ENCODE data around the gene HYI.

The HYI gene

DNA sequence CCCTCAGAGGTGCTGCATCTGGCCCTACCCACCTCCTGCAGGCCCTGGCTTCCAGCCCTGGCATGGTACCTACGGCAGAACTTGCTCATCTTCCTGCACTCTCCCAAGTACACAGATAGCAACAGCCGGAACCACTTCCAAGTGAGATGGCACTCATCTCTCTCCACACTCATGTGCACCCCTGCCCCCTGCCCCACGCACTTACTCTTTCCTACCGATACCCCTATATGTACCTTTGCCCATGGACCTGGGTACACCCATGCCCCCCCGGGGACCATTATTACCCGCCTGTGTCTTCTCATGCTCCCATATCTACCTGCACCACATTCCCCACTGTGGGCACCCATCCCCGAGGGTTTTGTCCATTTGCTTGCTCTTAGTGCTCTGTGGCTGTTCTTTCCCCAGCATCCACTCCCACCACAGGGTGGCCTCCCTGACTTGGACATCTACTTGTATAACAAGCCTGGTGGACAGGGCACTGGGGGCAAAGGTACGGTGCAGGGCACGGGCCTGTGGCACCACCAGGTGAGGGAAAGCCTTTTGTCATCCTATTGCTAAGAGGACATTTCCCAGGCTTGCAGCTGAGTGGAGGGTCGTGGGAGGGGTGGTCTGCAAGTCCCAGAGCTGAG is 14.7 kb downstream of the HYI start:
- no peak overlapping the region for H3K4me3 ChIP-seq (ENCODE audit: low read length)
- no peak for DNase-seq (ENCODE audit: low read depth)
- TF ChIP-seq, protein P1, sequence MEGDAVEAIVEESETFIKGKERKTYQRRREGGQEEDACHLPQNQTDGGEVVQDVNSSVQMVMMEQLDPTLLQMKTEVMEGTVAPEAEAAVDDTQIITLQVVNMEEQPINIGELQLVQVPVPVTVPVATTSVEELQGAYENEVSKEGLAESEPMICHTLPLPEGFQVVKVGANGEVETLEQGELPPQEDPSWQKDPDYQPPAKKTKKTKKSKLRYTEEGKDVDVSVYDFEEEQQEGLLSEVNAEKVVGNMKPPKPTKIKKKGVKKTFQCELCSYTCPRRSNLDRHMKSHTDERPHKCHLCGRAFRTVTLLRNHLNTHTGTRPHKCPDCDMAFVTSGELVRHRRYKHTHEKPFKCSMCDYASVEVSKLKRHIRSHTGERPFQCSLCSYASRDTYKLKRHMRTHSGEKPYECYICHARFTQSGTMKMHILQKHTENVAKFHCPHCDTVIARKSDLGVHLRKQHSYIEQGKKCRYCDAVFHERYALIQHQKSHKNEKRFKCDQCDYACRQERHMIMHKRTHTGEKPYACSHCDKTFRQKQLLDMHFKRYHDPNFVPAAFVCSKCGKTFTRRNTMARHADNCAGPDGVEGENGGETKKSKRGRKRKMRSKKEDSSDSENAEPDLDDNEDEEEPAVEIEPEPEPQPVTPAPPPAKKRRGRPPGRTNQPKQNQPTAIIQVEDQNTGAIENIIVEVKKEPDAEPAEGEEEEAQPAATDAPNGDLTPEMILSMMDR (conservative IDR thresholded peaks at IDR 0.05; ENCODE audit: low read depth, low read length): no peak

DNA sequence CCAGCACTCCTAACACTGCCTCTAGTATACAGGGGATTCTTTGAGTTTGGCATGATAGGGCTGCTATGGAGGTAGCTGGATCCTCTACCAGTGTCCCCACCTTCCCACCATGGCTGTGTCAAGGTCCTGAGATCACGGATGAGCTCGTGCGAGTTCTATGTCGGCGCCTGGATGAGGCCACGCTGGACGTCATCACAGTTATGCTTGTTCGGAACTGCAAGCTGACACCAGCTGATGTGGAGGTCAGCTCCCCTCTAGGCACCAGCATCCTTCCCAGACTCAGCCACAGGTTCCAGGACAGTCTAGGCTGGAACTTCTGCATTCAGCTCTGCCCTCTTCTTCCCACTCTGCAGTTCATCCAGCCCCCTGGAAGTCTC is 15.2 kb downstream of the HYI start:
- DNase-seq (ENCODE audit: low read depth): no peak
- TF ChIP-seq, protein P1 (conservative IDR thresholded peaks at IDR 0.05; ENCODE audit: low read depth, low read length): no peak
- H3K4me3 ChIP-seq (ENCODE audit: low read length): no peak overlapping the region

DNA sequence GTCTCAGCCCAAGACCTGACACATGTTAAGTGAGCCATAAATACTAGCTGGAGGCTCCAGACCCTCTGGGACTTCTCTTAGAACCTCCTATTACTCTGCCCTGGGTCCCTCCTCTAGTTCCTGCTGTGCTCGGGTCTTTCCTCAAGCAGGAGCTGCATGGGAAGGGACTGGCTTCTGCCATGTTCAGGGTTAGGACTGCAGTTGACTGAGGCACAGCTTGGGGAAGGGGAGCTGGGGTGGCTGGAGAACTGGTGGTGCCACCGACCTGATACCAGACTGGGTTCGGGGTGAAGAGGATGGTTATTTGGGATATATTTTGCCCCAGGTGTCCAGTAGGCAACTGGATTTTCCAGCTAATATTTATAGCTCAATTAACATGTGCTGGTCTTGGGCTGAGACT is 15.7 kb downstream of the HYI start:
- DNase-seq (ENCODE audit: low read depth): no peak

DNA sequence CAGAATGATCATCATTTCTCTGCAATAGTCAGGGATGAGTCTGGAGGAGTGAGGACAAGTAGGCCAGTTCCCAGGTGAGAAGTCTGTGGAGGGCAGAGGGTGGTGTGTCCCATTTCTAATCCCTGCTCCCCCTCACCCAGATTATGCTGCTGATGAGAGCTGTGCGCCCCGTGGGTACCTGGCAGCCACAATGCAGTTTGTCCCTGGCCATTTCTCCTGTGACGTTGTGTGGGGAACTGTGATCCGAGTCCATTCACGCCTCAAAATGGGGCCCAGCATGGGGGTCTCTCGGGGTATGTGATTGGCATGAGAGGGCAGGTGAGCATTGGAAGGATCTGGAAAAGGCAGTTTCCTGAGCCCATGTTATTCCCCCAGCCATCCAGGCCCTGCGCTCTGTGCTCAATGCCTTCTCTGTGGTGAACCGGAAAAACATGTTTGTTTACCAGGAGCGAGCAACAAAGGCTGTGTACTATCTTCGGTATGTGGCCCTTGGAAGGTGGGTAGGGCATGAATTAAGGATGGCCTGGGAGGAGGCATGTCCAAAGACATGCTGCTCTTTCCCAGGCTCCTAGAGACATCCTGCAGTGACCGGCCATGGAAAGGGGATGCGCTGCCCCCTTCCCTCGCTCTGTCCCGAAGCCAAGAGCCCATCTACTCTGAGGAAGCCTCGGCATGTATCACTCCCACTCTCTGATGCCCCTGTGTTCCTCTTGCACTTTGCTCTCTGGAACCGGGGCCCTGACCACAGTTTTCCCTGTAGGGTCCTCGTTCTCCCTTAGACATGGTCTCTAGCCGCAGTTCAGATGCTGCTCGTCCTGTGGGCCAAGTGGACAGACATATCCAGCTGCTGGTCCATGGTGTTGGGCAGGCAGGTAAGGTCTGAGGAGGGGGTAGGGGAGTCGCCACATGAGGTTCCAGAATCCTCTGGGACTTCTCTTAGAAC is 16.4 kb downstream of the HYI start:
- H3K4me3 ChIP-seq (ENCODE audit: low read length): no peak overlapping the region
- TF ChIP-seq, protein P1 (conservative IDR thresholded peaks at IDR 0.05; ENCODE audit: low read depth, low read length): no peak
- no peak for DNase-seq (ENCODE audit: low read depth)

More for the DNA sequence above, 15.7 kb downstream of the HYI start:
- H3K4me3 ChIP-seq (ENCODE audit: low read length): no peak overlapping the region
- TF ChIP-seq, protein P1 (conservative IDR thresholded peaks at IDR 0.05; ENCODE audit: low read depth, low read length): no peak

DNA sequence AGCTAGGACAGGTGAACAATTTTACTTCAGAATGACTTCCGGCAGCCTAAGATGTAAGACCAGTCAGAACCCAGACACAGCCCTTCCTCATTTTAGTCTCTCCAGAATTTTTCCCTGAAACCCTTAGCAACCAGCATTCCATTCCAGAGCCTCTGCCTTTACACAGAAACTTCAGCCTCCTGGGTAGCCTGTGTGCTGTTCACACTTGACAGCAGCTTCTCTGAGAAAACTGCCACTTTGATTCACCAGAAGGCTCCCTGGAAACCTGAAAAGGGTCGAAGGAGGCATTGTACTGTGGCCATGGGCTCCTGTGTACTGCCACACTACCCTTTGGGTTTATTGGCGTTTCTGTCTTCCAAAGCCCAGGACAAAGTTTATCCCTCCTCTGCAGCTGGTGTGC is 17.4 kb downstream of the HYI start:
- H3K4me3 ChIP-seq (ENCODE audit: low read length): no peak overlapping the region
- no peak for DNase-seq (ENCODE audit: low read depth)
- TF ChIP-seq, protein P1 (conservative IDR thresholded peaks at IDR 0.05; ENCODE audit: low read depth, low read length): no peak

DNA sequence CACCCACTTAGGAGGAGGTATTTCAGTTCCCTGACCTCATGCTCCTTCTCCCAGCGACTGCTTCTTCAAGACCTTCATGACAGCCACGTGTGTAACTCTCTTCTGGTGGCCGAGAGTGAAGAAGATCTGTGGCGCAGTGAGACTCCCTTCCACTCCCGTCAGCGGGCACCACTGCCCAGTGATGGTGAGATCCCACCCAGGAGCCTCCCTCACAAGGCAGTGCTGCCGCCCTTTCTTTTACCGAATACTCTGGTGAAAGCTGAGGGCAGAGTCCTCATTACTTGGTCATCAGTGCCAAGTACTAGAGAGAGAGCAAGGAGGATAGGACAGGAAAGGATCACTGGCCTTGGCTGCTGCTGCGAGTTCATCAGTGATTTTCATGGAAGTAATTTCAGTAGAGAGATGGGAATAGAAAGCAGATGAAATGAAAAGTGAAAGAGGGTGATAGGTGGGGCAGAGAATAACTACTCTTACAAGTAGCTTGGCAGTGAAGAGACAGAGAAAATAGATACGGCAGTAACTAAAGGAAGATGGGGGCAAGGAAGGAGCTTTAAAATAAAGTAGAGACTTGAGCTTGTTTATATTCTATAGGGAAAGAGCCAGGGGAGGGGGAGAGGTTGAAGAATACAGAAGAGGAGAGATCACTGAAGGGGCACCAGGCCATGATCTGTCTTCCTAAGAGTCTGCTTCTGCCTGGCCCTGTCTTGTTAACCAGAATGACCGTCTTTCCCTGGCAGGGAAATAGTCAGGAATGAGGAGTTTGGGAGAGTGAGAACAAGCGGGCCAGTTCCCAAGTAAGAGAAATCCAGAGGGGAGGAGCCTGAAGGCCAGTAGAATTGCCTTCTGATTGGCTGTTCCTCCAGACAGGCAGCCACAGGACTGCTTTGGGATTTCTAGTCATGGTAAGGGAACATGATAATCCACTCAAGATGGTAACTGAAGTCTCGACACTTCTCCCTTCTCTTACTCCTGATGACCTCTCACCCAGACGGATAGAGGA is 18.3 kb downstream of the HYI start:
- H3K4me3 ChIP-seq (ENCODE audit: low read length): no peak overlapping the region
- TF ChIP-seq, protein P1 (conservative IDR thresholded peaks at IDR 0.05; ENCODE audit: low read depth, low read length): no peak
- no peak for DNase-seq (ENCODE audit: low read depth)

Data from retinal pigment epithelial cell (primary cell).